Measurements from ENCODE around the gene FNDC4.

Gene FNDC4

GRCh38 chr2:27485496-27485895 lies 9.5 kb downstream of the FNDC4 start:
- no peak overlapping the region for H4K91ac ChIP-seq (ENCODE audit: low read depth, low read length)
- no peak overlapping the region for H3K18ac ChIP-seq (ENCODE audit: low read length)
- H4K12ac ChIP-seq (ENCODE audit: low read depth, low read length) = no peak overlapping the region
- H3K4me2 ChIP-seq (ENCODE audit: low read length) = no peak overlapping the region
- H3K9me3 ChIP-seq (ENCODE audit: insufficient read depth, low read depth, low read length) = no peaks in the 10 kb centered on the region
- no peak overlapping the region for H3K23ac ChIP-seq (ENCODE audit: low read length)
- no peak overlapping the region for H2BK5ac ChIP-seq (ENCODE audit: low read depth, low read length, poor library complexity)
- no peaks in the 10 kb centered on the region for H3K79me2 ChIP-seq (ENCODE audit: control insufficient read depth, insufficient read depth, low read length, poor library complexity)
- no peak overlapping the region for H2BK12ac ChIP-seq (ENCODE audit: low read length)
- no peak for DNase-seq
- no peak overlapping the region for H2BK120ac ChIP-seq (ENCODE audit: insufficient read depth, low read length, poor library complexity)
- H3K27ac ChIP-seq (ENCODE audit: low read depth, low read length) = no peak overlapping the region
- H3K14ac ChIP-seq (ENCODE audit: low read length) = no peak overlapping the region
- H3K4me3 ChIP-seq (ENCODE audit: low read depth, low read length) = no peak overlapping the region
- H3K9ac ChIP-seq (ENCODE audit: low read length) = no peak overlapping the region
- no CpG with 5 or more reads among the region's 3 CpGs for WGBS (ENCODE audit: extremely low coverage, insufficient coverage, insufficient read length)
- no peaks in the 10 kb centered on the region for H3K79me1 ChIP-seq (ENCODE audit: low read length)
- H3K27me3 ChIP-seq (ENCODE audit: insufficient read depth, low read length) = no peaks in the 10 kb centered on the region
- H4K8ac ChIP-seq (ENCODE audit: low read depth, low read length) = no peak overlapping the region
- peaks cover 0 to 5% of the 10 kb centered on the region in 2 experiments for H3K4me1 ChIP-seq (ENCODE audit: control insufficient read depth in 1 of 2, insufficient read depth in 2 of 2, low read length in 2 of 2)
- no peak overlapping the region for H2AK5ac ChIP-seq (ENCODE audit: low read length)
- no peak overlapping the region for H3K4ac ChIP-seq (ENCODE audit: low read depth, low read length)
- no peak overlapping the region for H2AFZ ChIP-seq (ENCODE audit: insufficient read depth, low read length, poor library complexity)
- peaks cover 1 to 2% of the 10 kb centered on the region in 2 experiments for H3K36me3 ChIP-seq (ENCODE audit: control insufficient read depth in 1 of 2, insufficient read depth in 2 of 2, low read length in 2 of 2)

GRCh38 chr2:27471961-27472360 lies 23.0 kb downstream of the FNDC4 start:
- H3K79me2 ChIP-seq (ENCODE audit: control insufficient read depth, insufficient read depth, low read length, poor library complexity) = no peaks in the 10 kb centered on the region
- no peaks in the 10 kb centered on the region for H3K27me3 ChIP-seq (ENCODE audit: insufficient read depth, low read length)
- H3K4me2 ChIP-seq (ENCODE audit: low read length) = no peak overlapping the region
- DNase-seq = no peak
- peaks cover 1 to 4% of the 10 kb centered on the region in 2 experiments for H3K36me3 ChIP-seq (ENCODE audit: control insufficient read depth in 1 of 2, insufficient read depth in 2 of 2, low read length in 2 of 2)
- no peak overlapping the region for H3K27ac ChIP-seq (ENCODE audit: low read depth, low read length)
- no peak overlapping the region for H3K9ac ChIP-seq (ENCODE audit: low read length)
- no peaks in the 10 kb centered on the region for H3K79me1 ChIP-seq (ENCODE audit: low read length)
- no peak overlapping the region for H3K14ac ChIP-seq (ENCODE audit: low read length)
- H3K4me3 ChIP-seq (ENCODE audit: low read depth, low read length) = no peak overlapping the region
- no peak overlapping the region for H2AFZ ChIP-seq (ENCODE audit: insufficient read depth, low read length, poor library complexity)
- no peak overlapping the region for H3K23ac ChIP-seq (ENCODE audit: low read length)
- H4K12ac ChIP-seq (ENCODE audit: low read depth, low read length) = no peak overlapping the region
- H2BK5ac ChIP-seq (ENCODE audit: low read depth, low read length, poor library complexity) = no peak overlapping the region
- H2BK120ac ChIP-seq (ENCODE audit: insufficient read depth, low read length, poor library complexity) = no peak overlapping the region
- H2AK5ac ChIP-seq (ENCODE audit: low read length) = no peak overlapping the region
- H2BK12ac ChIP-seq (ENCODE audit: low read length) = no peak overlapping the region
- no peak overlapping the region for H3K4ac ChIP-seq (ENCODE audit: low read depth, low read length)
- no CpG with 5 or more reads among the region's 5 CpGs for whole genome bisulfite sequencing (ENCODE audit: extremely low coverage, insufficient coverage, insufficient read length)
- no peak overlapping the region for H4K8ac ChIP-seq (ENCODE audit: low read depth, low read length)
- no peak overlapping the region for H3K18ac ChIP-seq (ENCODE audit: low read length)
- no peaks in the 10 kb centered on the region for H3K9me3 ChIP-seq (ENCODE audit: insufficient read depth, low read depth, low read length)
- H3K4me1 ChIP-seq (ENCODE audit: control insufficient read depth in 1 of 2, insufficient read depth in 2 of 2, low read length in 2 of 2) = no peaks in the 10 kb centered on the region
- no peak overlapping the region for H4K91ac ChIP-seq (ENCODE audit: low read depth, low read length)

GRCh38 chr2:27464443-27464842 lies 30.6 kb downstream of the FNDC4 start:
- Histone ChIP-seq H3K18ac (ENCODE audit: low read length) (no peak overlapping the region), H3K36me3 (ENCODE audit: control insufficient read depth in 1 of 2, insufficient read depth in 2 of 2, low read length in 2 of 2) (no peaks in the 10 kb centered on the region), H2BK120ac (ENCODE audit: insufficient read depth, low read length, poor library complexity) (no peak overlapping the region), H3K27ac (ENCODE audit: low read depth, low read length) (no peak overlapping the region), H3K14ac (ENCODE audit: low read length) (no peak overlapping the region), H4K8ac (ENCODE audit: low read depth, low read length) (no peak overlapping the region), H2AK5ac (ENCODE audit: low read length) (no peak overlapping the region), H3K4me2 (ENCODE audit: low read length) (no peak overlapping the region), H3K27me3 (ENCODE audit: insufficient read depth, low read length) (no peaks in the 10 kb centered on the region), H2AFZ (ENCODE audit: insufficient read depth, low read length, poor library complexity) (no peak overlapping the region), H4K12ac (ENCODE audit: low read depth, low read length) (no peak overlapping the region), H3K9me3 (ENCODE audit: insufficient read depth, low read depth, low read length) (no peaks in the 10 kb centered on the region), H3K9ac (ENCODE audit: low read length) (no peak overlapping the region), H4K91ac (ENCODE audit: low read depth, low read length) (no peak overlapping the region), H3K4me3 (ENCODE audit: low read depth, low read length) (no peak overlapping the region), H2BK5ac (ENCODE audit: low read depth, low read length, poor library complexity) (no peak overlapping the region), H2BK12ac (ENCODE audit: low read length) (no peak overlapping the region), H3K79me2 (ENCODE audit: control insufficient read depth, insufficient read depth, low read length, poor library complexity) (no peaks in the 10 kb centered on the region), H3K4me1 (ENCODE audit: control insufficient read depth in 1 of 2, insufficient read depth in 2 of 2, low read length in 2 of 2) (no peaks in the 10 kb centered on the region), H3K79me1 (ENCODE audit: low read length) (no peaks in the 10 kb centered on the region), H3K4ac (ENCODE audit: low read depth, low read length) (no peak overlapping the region), H3K23ac (ENCODE audit: low read length) (no peak overlapping the region)
- no CpG with 5 or more reads among the region's 7 CpGs for WGBS (ENCODE audit: extremely low coverage, insufficient coverage, insufficient read length)
- no peak for DNase-seq

GRCh38 chr2:27461118-27461517 lies 33.9 kb downstream of the FNDC4 start:
- Histone ChIP-seq H3K79me1 (ENCODE audit: low read length) (no peaks in the 10 kb centered on the region), H2BK5ac (ENCODE audit: low read depth, low read length, poor library complexity) (no peak overlapping the region), H3K4me3 (ENCODE audit: low read depth, low read length) (no peak overlapping the region), H3K18ac (ENCODE audit: low read length) (no peak overlapping the region), H3K36me3 (ENCODE audit: control insufficient read depth in 1 of 2, insufficient read depth in 2 of 2, low read length in 2 of 2) (peaks cover 0 to 18% of the 10 kb centered on the region in 2 experiments), H3K23ac (ENCODE audit: low read length) (no peak overlapping the region), H3K4ac (ENCODE audit: low read depth, low read length) (no peak overlapping the region), H2AK5ac (ENCODE audit: low read length) (no peak overlapping the region), H3K9ac (ENCODE audit: low read length) (no peak overlapping the region), H2BK12ac (ENCODE audit: low read length) (no peak overlapping the region), H3K4me1 (ENCODE audit: control insufficient read depth in 1 of 2, insufficient read depth in 2 of 2, low read length in 2 of 2) (no peaks in the 10 kb centered on the region), H2AFZ (ENCODE audit: insufficient read depth, low read length, poor library complexity) (no peak overlapping the region), H3K9me3 (ENCODE audit: insufficient read depth, low read depth, low read length) (no peaks in the 10 kb centered on the region), H3K4me2 (ENCODE audit: low read length) (no peak overlapping the region), H2BK120ac (ENCODE audit: insufficient read depth, low read length, poor library complexity) (no peak overlapping the region), H3K27ac (ENCODE audit: low read depth, low read length) (no peak overlapping the region), H3K14ac (ENCODE audit: low read length) (no peak overlapping the region), H3K79me2 (ENCODE audit: control insufficient read depth, insufficient read depth, low read length, poor library complexity) (no peaks in the 10 kb centered on the region), H4K12ac (ENCODE audit: low read depth, low read length) (no peak overlapping the region), H3K27me3 (ENCODE audit: insufficient read depth, low read length) (no peaks in the 10 kb centered on the region), H4K91ac (ENCODE audit: low read depth, low read length) (no peak overlapping the region), H4K8ac (ENCODE audit: low read depth, low read length) (no peak overlapping the region)
- no CpG with 5 or more reads among the region's 8 CpGs for WGBS (ENCODE audit: extremely low coverage, insufficient coverage, insufficient read length)
- DNase-seq = no peak
